Measurements from ENCODE around the gene MAN1C1. TPM values are rescaled to one million over a fixed set of nuclear protein-coding genes. Genes with fewer than 3 reads are reported as not detected.

Gene MAN1C1
- polyA plus RNA-seq, 1 donor from 2014 or later: 1.3 TPM

- TF ChIP-seq SMC3 (conservative IDR thresholded peaks at IDR 0.05; ENCODE audit: poor library complexity): no peak
- TF ChIP-seq MXI1 (conservative IDR thresholded peaks at IDR 0.05; ENCODE audit: poor library complexity, severe bottlenecking): no peak
- TF ChIP-seq, protein P1, sequence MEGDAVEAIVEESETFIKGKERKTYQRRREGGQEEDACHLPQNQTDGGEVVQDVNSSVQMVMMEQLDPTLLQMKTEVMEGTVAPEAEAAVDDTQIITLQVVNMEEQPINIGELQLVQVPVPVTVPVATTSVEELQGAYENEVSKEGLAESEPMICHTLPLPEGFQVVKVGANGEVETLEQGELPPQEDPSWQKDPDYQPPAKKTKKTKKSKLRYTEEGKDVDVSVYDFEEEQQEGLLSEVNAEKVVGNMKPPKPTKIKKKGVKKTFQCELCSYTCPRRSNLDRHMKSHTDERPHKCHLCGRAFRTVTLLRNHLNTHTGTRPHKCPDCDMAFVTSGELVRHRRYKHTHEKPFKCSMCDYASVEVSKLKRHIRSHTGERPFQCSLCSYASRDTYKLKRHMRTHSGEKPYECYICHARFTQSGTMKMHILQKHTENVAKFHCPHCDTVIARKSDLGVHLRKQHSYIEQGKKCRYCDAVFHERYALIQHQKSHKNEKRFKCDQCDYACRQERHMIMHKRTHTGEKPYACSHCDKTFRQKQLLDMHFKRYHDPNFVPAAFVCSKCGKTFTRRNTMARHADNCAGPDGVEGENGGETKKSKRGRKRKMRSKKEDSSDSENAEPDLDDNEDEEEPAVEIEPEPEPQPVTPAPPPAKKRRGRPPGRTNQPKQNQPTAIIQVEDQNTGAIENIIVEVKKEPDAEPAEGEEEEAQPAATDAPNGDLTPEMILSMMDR (IDR thresholded peaks at IDR 0.05; ENCODE audit: poor library complexity, severe bottlenecking): no peak
- TF ChIP-seq, protein P2, sequence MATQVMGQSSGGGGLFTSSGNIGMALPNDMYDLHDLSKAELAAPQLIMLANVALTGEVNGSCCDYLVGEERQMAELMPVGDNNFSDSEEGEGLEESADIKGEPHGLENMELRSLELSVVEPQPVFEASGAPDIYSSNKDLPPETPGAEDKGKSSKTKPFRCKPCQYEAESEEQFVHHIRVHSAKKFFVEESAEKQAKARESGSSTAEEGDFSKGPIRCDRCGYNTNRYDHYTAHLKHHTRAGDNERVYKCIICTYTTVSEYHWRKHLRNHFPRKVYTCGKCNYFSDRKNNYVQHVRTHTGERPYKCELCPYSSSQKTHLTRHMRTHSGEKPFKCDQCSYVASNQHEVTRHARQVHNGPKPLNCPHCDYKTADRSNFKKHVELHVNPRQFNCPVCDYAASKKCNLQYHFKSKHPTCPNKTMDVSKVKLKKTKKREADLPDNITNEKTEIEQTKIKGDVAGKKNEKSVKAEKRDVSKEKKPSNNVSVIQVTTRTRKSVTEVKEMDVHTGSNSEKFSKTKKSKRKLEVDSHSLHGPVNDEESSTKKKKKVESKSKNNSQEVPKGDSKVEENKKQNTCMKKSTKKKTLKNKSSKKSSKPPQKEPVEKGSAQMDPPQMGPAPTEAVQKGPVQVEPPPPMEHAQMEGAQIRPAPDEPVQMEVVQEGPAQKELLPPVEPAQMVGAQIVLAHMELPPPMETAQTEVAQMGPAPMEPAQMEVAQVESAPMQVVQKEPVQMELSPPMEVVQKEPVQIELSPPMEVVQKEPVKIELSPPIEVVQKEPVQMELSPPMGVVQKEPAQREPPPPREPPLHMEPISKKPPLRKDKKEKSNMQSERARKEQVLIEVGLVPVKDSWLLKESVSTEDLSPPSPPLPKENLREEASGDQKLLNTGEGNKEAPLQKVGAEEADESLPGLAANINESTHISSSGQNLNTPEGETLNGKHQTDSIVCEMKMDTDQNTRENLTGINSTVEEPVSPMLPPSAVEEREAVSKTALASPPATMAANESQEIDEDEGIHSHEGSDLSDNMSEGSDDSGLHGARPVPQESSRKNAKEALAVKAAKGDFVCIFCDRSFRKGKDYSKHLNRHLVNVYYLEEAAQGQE (IDR thresholded peaks at IDR 0.05; ENCODE audit: borderline replicate concordance): no peak
- TF ChIP-seq EZH2 (IDR thresholded peaks at IDR 0.05; ENCODE audit: borderline replicate concordance, insufficient read depth, low read length, poor library complexity, severe bottlenecking): no peak
- no peak for TF ChIP-seq RAD21 (conservative IDR thresholded peaks at IDR 0.05)
- TF ChIP-seq EP300 (conservative IDR thresholded peaks at IDR 0.05; ENCODE audit: poor library complexity, severe bottlenecking): no peak
- TF ChIP-seq POLR2AphosphoS5 (IDR thresholded peaks at IDR 0.05): no peak
- no peak for TF ChIP-seq TAF1 (IDR thresholded peaks at IDR 0.05; ENCODE audit: low read depth)
- Histone ChIP-seq H3K9me3 (ENCODE audit: low read length) (no peaks in the 10 kb centered on the region), H3F3A (ENCODE audit: insufficient read depth, low read length, poor library complexity, severe bottlenecking) (no peaks in the 10 kb centered on the region), H2AFZ (ENCODE audit: low read depth, low read length) (no peak overlapping the region), H3K4me3 (ENCODE audit: low read length) (no peak overlapping the region), H3K27me3 (ENCODE audit: insufficient read depth, low read depth, low read length) (no peaks in the 10 kb centered on the region), H3K79me2 (replicated peaks; ENCODE audit: insufficient read depth, low read length) (no peaks in the 10 kb centered on the region), H4K20me1 (ENCODE audit: insufficient read depth) (no peaks in the 10 kb centered on the region), H3K27ac (ENCODE audit: low read length) (no peak overlapping the region), H3K9ac (ENCODE audit: low read length) (no peak overlapping the region), H3K36me3 (ENCODE audit: insufficient read depth, low read length) (no peaks in the 10 kb centered on the region), H3K9me2 (ENCODE audit: insufficient read depth, low read length) (no peaks in the 10 kb centered on the region), H3K4me2 (ENCODE audit: low read length) (no peak overlapping the region)
Measured at GRCh38 chr1:25573961-25574360, 42.6 kb upstream of the MAN1C1 start.

DNA sequence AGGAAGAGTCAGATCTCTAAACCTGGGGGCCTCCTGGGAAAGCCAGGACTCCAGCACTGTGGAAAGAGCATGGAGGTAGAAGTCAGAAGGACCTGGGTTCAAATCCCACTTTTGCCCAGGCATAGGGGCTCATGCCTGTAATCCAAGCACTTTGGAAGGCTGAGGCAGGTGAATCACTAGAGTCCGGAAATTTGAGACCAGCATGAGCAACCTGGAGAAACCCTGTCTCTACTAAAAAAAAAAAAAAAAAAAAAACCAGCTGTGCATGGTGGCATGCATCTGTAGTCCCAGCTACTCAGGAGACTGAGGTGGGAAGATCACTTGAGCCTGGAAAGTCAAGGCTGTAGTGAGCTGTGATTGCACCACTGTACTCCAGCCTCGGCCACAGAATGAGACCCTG, 41.4 kb upstream of the MAN1C1 start:
- no peak overlapping the region for H3K4me3 ChIP-seq (ENCODE audit: low read length)
- H3K9ac ChIP-seq (ENCODE audit: low read length): no peak overlapping the region
- no peak overlapping the region for H3K4me2 ChIP-seq (ENCODE audit: low read length)
- H2AFZ ChIP-seq (ENCODE audit: low read depth, low read length): no peak overlapping the region
- H3K9me2 ChIP-seq (ENCODE audit: insufficient read depth, low read length): no peaks in the 10 kb centered on the region
- no peak overlapping the region for H3K27ac ChIP-seq (ENCODE audit: low read length)
- H3K27me3 ChIP-seq (ENCODE audit: insufficient read depth, low read depth, low read length): no peaks in the 10 kb centered on the region
- H3K79me2 ChIP-seq (replicated peaks; ENCODE audit: insufficient read depth, low read length): no peaks in the 10 kb centered on the region
- H3K9me3 ChIP-seq (ENCODE audit: low read length): no peaks in the 10 kb centered on the region
- TF ChIP-seq, protein P1 (IDR thresholded peaks at IDR 0.05; ENCODE audit: poor library complexity, severe bottlenecking): no peak
- TF ChIP-seq POLR2AphosphoS5 (IDR thresholded peaks at IDR 0.05): no peak
- no peak for TF ChIP-seq TAF1 (IDR thresholded peaks at IDR 0.05; ENCODE audit: low read depth)
- TF ChIP-seq, protein P2 (IDR thresholded peaks at IDR 0.05; ENCODE audit: borderline replicate concordance): no peak
- no peak for TF ChIP-seq EP300 (conservative IDR thresholded peaks at IDR 0.05; ENCODE audit: poor library complexity, severe bottlenecking)
- no peak for TF ChIP-seq SMC3 (conservative IDR thresholded peaks at IDR 0.05; ENCODE audit: poor library complexity)
- TF ChIP-seq MXI1 (conservative IDR thresholded peaks at IDR 0.05; ENCODE audit: poor library complexity, severe bottlenecking): no peak
- no peak for TF ChIP-seq EZH2 (IDR thresholded peaks at IDR 0.05; ENCODE audit: borderline replicate concordance, insufficient read depth, low read length, poor library complexity, severe bottlenecking)
- TF ChIP-seq RAD21 (conservative IDR thresholded peaks at IDR 0.05): no peak
- H3K36me3 ChIP-seq (ENCODE audit: insufficient read depth, low read length): no peaks in the 10 kb centered on the region
- no peaks in the 10 kb centered on the region for H4K20me1 ChIP-seq (ENCODE audit: insufficient read depth)
- no peaks in the 10 kb centered on the region for H3F3A ChIP-seq (ENCODE audit: insufficient read depth, low read length, poor library complexity, severe bottlenecking)
